C4-2B (cell line): Measurements from ENCODE around the gene LBHD2.

Experiments
- CTCF ChIP-seq: fragments of 450-650 bp; conservative IDR thresholded peaks from 2 replicates; pipeline ENCODE4 v1.5.1; 2017; ENCODE audit warnings: mild to moderate bottlenecking
- ZFX ChIP-seq: fragments of 450-650 bp; IDR thresholded peaks from 2 replicates; pipeline ENCODE4 v1.6.1; 2017

GRCh38 chr14:103094406-103095209, 10.6 kb downstream of the LBHD2 start, which contains the start of gene EXOC3L4:
- TF ChIP-seq CTCF: no peak
- no peak for TF ChIP-seq ZFX
